ENCODE results near the gene ACE. TPM values are rescaled to one million over a fixed set of nuclear protein-coding genes. Genes with fewer than 3 reads are reported as not detected.

Gene ACE
- total RNA-seq, 1 experiment from 2014 or later, result 5.4 TPM

GRCh38 chr17:63496177-63496576, 19.3 kb downstream of the ACE start:
- H3K4ac ChIP-seq (ENCODE audit: low read depth, low read length), result no peak overlapping the region
- H3K79me2 ChIP-seq (ENCODE audit: insufficient read depth, low read length), result no peaks in the 10 kb centered on the region
- peaks cover 3% of the 10 kb centered on the region for H3K23me2 ChIP-seq (ENCODE audit: insufficient read length, low read depth, low read length, poor library complexity, severe bottlenecking)
- no peak for DNase-seq
- H3K27ac ChIP-seq (ENCODE audit: insufficient read length, low read depth, low read length), result no peak overlapping the region
- H4K5ac ChIP-seq (ENCODE audit: insufficient read length, low read depth, low read length), result no peak overlapping the region
- no peak overlapping the region for H2AFZ ChIP-seq (ENCODE audit: low read length)
- H3K4me1 ChIP-seq (ENCODE audit: insufficient read depth, low read length), result no peaks in the 10 kb centered on the region
- H3K23ac ChIP-seq (ENCODE audit: insufficient read length, low read depth, low read length), result no peak overlapping the region
- no peak overlapping the region for H3K9ac ChIP-seq (ENCODE audit: extremely low read depth, insufficient read length, low read length)
- no peaks in the 10 kb centered on the region for H3K9me3 ChIP-seq (ENCODE audit: control insufficient read depth, low read depth, low read length)
- no peak overlapping the region for H3K56ac ChIP-seq (ENCODE audit: insufficient read length, low read depth, low read length)
- H3K14ac ChIP-seq (ENCODE audit: insufficient read depth, low read length), result no peak overlapping the region
- Mint-ChIP-seq H3K36me3 (ENCODE audit: insufficient read depth in 1 of 3, low read depth in 3 of 3) (no peaks in the 10 kb centered on the region; a peak in 1 of 7 replicates), H3K4me1 (peaks cover 7 to 11% of the 10 kb centered on the region in 2 experiments), H3K27me3 (ENCODE audit: low read depth) (peaks cover 5% of the 10 kb centered on the region), H3K4me3 (no peak overlapping the region), H3K9me3 (no peaks in the 10 kb centered on the region), H3K27ac (no peak overlapping the region)
- H2BK20ac ChIP-seq (ENCODE audit: low read depth, low read length, poor library complexity, severe bottlenecking), result no peak overlapping the region
- H2BK120ac ChIP-seq (ENCODE audit: low read depth, low read length, poor library complexity, severe bottlenecking), result no peak overlapping the region
- no peak overlapping the region for H2BK12ac ChIP-seq (ENCODE audit: insufficient read length, low read depth, low read length)
- no peak overlapping the region for H2AK5ac ChIP-seq (ENCODE audit: insufficient read length, low read length)
- no peak overlapping the region for H3K18ac ChIP-seq (ENCODE audit: insufficient read length, low read depth, low read length)
- TF ChIP-seq, protein P1, sequence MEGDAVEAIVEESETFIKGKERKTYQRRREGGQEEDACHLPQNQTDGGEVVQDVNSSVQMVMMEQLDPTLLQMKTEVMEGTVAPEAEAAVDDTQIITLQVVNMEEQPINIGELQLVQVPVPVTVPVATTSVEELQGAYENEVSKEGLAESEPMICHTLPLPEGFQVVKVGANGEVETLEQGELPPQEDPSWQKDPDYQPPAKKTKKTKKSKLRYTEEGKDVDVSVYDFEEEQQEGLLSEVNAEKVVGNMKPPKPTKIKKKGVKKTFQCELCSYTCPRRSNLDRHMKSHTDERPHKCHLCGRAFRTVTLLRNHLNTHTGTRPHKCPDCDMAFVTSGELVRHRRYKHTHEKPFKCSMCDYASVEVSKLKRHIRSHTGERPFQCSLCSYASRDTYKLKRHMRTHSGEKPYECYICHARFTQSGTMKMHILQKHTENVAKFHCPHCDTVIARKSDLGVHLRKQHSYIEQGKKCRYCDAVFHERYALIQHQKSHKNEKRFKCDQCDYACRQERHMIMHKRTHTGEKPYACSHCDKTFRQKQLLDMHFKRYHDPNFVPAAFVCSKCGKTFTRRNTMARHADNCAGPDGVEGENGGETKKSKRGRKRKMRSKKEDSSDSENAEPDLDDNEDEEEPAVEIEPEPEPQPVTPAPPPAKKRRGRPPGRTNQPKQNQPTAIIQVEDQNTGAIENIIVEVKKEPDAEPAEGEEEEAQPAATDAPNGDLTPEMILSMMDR (conservative IDR thresholded peaks at IDR 0.05), result no peak
- H3T11ph ChIP-seq (ENCODE audit: low read length), result no peak overlapping the region
- no peak overlapping the region for H4K91ac ChIP-seq (ENCODE audit: insufficient read length, low read depth, low read length)
- WGBS (ENCODE audit: extremely low coverage, insufficient read length, low lambda C conversion rate), result no CpG with 5 or more reads among the region's 12 CpGs
- no peaks in the 10 kb centered on the region for H4K20me1 ChIP-seq (ENCODE audit: control insufficient read depth, insufficient read depth, insufficient read length)
- H3K79me1 ChIP-seq (ENCODE audit: insufficient read depth, low read depth, low read length, poor library complexity, severe bottlenecking), result no peaks in the 10 kb centered on the region
- no peaks in the 10 kb centered on the region for H3K27me3 ChIP-seq (ENCODE audit: insufficient read depth, low read length)
- no peak overlapping the region for H2BK5ac ChIP-seq (ENCODE audit: insufficient read length, low read length)
- no peak overlapping the region for H4K8ac ChIP-seq (replicated peaks; ENCODE audit: insufficient read length, low read depth, low read length)
- no peak overlapping the region for H2BK15ac ChIP-seq (ENCODE audit: low read depth, low read length)
- no peak overlapping the region for H3K4me2 ChIP-seq (ENCODE audit: insufficient read depth, insufficient read length, low read length)

Data from H9 (cell line).